K562 (cell line): ENCODE measurements around the gene TSHZ1. TPM values are rescaled to one million over a fixed set of nuclear protein-coding genes. Genes with fewer than 3 reads are reported as not detected.

Experiments
- ATAC-seq: fragments of 200-7000 bp; cut with Tn5 transposase; 3 replicates; pipeline ENCODE4 v1.9.1; 2020; ENCODE audit warnings: moderate library complexity
- BruUV-seq: library from RNA; stranded (reverse); fragments of 400-500 nt; replicated peaks from 2 replicates; lab custom pipeline; 2021; lab: Mats Ljungman, UMichigan
- CTCF ChIA-PET: fragments of 300-600 bp; formaldehyde crosslinking; extraction: SDS; loops from one replicate; lab custom pipeline; 2021; ENCODE audit warnings: low intra/inter-chr PET ratio; lab: Yijun Ruan, JAX
- POLR2A ChIA-PET: fragments of 300-600, 350-650 bp; sonication (Branson Sonifier 250); formaldehyde crosslinking; extraction: SDS; loops from one replicate; lab custom pipeline; 2021; ENCODE audit warnings: antibody characterized with exemption, inconsistent platforms; lab: Yijun Ruan, JAX
- DNase-seq, 4 experiments: peaks; one replicate each; pipeline versions ENCODE4 v3.0.0 to v3.0.0-alpha.2; 2011 to 2018; ENCODE audit warnings: low spot score in 3 of 4, mixed read lengths in 3 of 4; ENCODE audit errors: extremely low read depth in 1 of 4
- FAIRE-seq: peaks from 2 replicates; lab custom pipeline; 2011; peaks lifted over from hg19 to GRCh38; lab: Jason Lieb, UNC
- H2AFZ ChIP-seq: 2 replicates; pipeline ENCODE4 v1.6.0; 2011; ENCODE audit warnings: low read depth, low read length, control low read depth, inconsistent platforms
- H3K27ac ChIP-seq: fragments of 200-600 bp; 3 replicates; pipeline ENCODE4 v1.8.0; 2011; ENCODE audit warnings: low read depth, mild to moderate bottlenecking, control low read depth, inconsistent platforms, low read length, moderate library complexity, mixed read lengths; ENCODE audit errors: extremely low read depth
- H3K27me3 ChIP-seq, 2 experiments: fragments of 300-600 bp in 1 of 2; 2 replicates in 1 of 2; 3 replicates in 1 of 2; pipeline versions ENCODE4 v1.6.0 to v1.8.0; 2011; ENCODE audit warnings: inconsistent platforms in 2 of 2, low read length in 2 of 2, mild to moderate bottlenecking in 1 of 2, mixed read lengths in 1 of 2, moderate library complexity in 1 of 2; ENCODE audit not compliant: control insufficient read depth in 2 of 2, insufficient read depth in 2 of 2
- H3K36me3 ChIP-seq: fragments of 300-600 bp; 3 replicates; pipeline ENCODE4 v1.8.0; 2011; ENCODE audit warnings: mild to moderate bottlenecking, low read length, inconsistent platforms; ENCODE audit not compliant: control insufficient read depth, insufficient read depth
- H3K4me1 ChIP-seq, 2 experiments: fragments of 200-600 bp in 1 of 2; replicated peaks in 1 of 2; 2 replicates in 1 of 2; 3 replicates in 1 of 2; pipeline versions ENCODE4 v1.5.1 to v1.8.0; 2011; ENCODE audit warnings: inconsistent platforms in 2 of 2, low read length in 2 of 2, mild to moderate bottlenecking in 1 of 2, mixed read lengths in 1 of 2, moderate library complexity in 1 of 2; ENCODE audit not compliant: control insufficient read depth in 2 of 2, insufficient read depth in 2 of 2
- H3K4me2 ChIP-seq: 2 replicates; pipeline ENCODE4 v1.6.1; 2011; ENCODE audit warnings: low read length, control low read depth, inconsistent platforms, mixed read lengths; ENCODE audit not compliant: insufficient read depth
- H3K4me3 ChIP-seq: fragments of 200-600 bp; sonication (generic), shearing (Covaris generic); 2 replicates; pipeline ENCODE4 v1.5.1; 2016; ENCODE audit warnings: control low read depth, inconsistent platforms
- H3K79me2 ChIP-seq: fragments of 200-600 bp; 3 replicates; pipeline ENCODE4 v1.8.0; 2011; ENCODE audit warnings: low read length, inconsistent platforms; ENCODE audit not compliant: control insufficient read depth, insufficient read depth
- H3K9ac ChIP-seq, 2 experiments: 2 replicates each; pipeline versions ENCODE4 v1.6.0 to v1.6.1; 2011; ENCODE audit warnings: low read depth in 2 of 2, low read length in 2 of 2, control low read depth in 1 of 2, inconsistent platforms in 1 of 2, mild to moderate bottlenecking in 1 of 2, mixed read lengths in 1 of 2; ENCODE audit not compliant: insufficient read depth in 1 of 2
- H3K9me1 ChIP-seq: one replicate; pipeline ENCODE4 v1.6.0; 2011; ENCODE audit warnings: inconsistent platforms, mild to moderate bottlenecking, low read length, moderate library complexity; ENCODE audit not compliant: control insufficient read depth, insufficient read depth
- H3K9me3 ChIP-seq: replicated peaks from 2 replicates; pipeline ENCODE4 v1.5.1; 2011; ENCODE audit warnings: low read depth, low read length, inconsistent platforms; ENCODE audit not compliant: control insufficient read depth, insufficient read depth
- H4K20me1 ChIP-seq: replicated peaks from 2 replicates; pipeline ENCODE4 v1.6.1; 2011; ENCODE audit warnings: low read length, inconsistent platforms, mixed read lengths; ENCODE audit not compliant: control insufficient read depth, insufficient read depth
- NFIX ChIP-seq: fragments of 250-450 bp; sonication (Bioruptor Pico); IDR thresholded peaks from 2 replicates; pipeline ENCODE4 v1.4.0; 2020; ENCODE audit warnings: low read depth, mild to moderate bottlenecking, moderate library complexity
- ZNF175 ChIP-seq: fragments of 200-800 bp; sonication (Bioruptor generic); IDR thresholded peaks from 2 replicates; pipeline ENCODE4 v1.6.1; 2016; ENCODE audit warnings: low read depth, mild to moderate bottlenecking, missing genetic modification characterization, missing compliant biosample characterization
- ZNF695 ChIP-seq: fragments of 450-650 bp; formaldehyde crosslinking; IDR thresholded peaks from 2 replicates; pipeline ENCODE4 v1.4.0; 2020; ENCODE audit warnings: mild to moderate bottlenecking, moderate library complexity
- WGBS: fragments of 100-300 bp; shearing (Covaris generic); methylation state at CpG from one replicate; pipeline ENCODE4 v1.1.6; 2016; ENCODE audit warnings: low coverage, mixed read lengths; ENCODE audit not compliant: insufficient coverage; ENCODE audit errors: missing lambda C conversion rate; 5-methylcytosine and 5-hydroxymethylcytosine counted together
- in situ Hi-C: fragments of 300-500 bp; cut with MboI; formaldehyde crosslinking; loops from 4 replicates; pipeline ENCODE4 v1.15.0; 2018; ENCODE audit warnings: inconsistent platforms, mixed read lengths
- intact Hi-C: fragments of 100-400 bp; cut with micrococcal nuclease; formaldehyde crosslinking; loops from 2 replicates; pipeline ENCODE4 v1.14.2; 2022
- polyA plus RNA-seq, 8 experiments: library from polyadenylated mRNA; depleted of rRNA in 4 of 8; stranded (reverse) in 5 of 8; unstranded in 3 of 8; fragments of >200 nt; fragmentation: Nextera tagmentation in 2 of 8; fragmentation: Illumina TruSeq in 1 of 8; extraction: Ambion mirVana in 2 of 8; extraction: Trizol in 1 of 8; gene quantifications; 2 replicates each; pipeline versions ENCODE4 v1.2.1 to v1.2.3, GENCODE V29; 2011 to 2014; ENCODE audit warnings: inconsistent platforms in 1 of 8, missing spikeins in 1 of 8
- total RNA-seq, 7 experiments: library from RNA; depleted of rRNA in 6 of 7; stranded (reverse); fragments of >200 nt in 6 of 7; fragmentation: Illumina TruSeq in 2 of 7; extraction: Trizol in 2 of 7; gene quantifications; 2 replicates each; pipeline versions ENCODE4 v1.2.1 to v1.2.3, GENCODE V29; 2011 to 2021; ENCODE audit warnings: low replicate concordance in 1 of 7
- TF ChIP-seq, protein P1 (sequence below): fragments of 450-650 bp; IDR thresholded peaks from 2 replicates; pipeline ENCODE4 v1.6.1; 2016; ENCODE audit warnings: mild to moderate bottlenecking

Gene TSHZ1
- total and polyA plus RNA-seq, 9 of the 15 experiments (the other 6 are each of a cell fraction or from before 2014, with no cell fraction given), result 1.1 to 7.2 (median 2.7) TPM

GRCh38 chr18:75221397-75221796 lies 10.8 kb downstream of the TSHZ1 start:
- in situ Hi-C loops (no loop called here), intact Hi-C loops (no loop called here)
- ChIA-PET POLR2A (interaction anchor here (0.7 to 1.4 kb wide), 2 partner anchors 11 to 16 kb away, joined by 3 read pairs; partner anchors contain the start of gene TSHZ1), CTCF (no interaction called here)
- TF ChIP-seq ZNF175 (no peak), NFIX (CRISPR knock-in tag) (no peak), ZNF695 (no peak)
- TF ChIP-seq, protein P1, sequence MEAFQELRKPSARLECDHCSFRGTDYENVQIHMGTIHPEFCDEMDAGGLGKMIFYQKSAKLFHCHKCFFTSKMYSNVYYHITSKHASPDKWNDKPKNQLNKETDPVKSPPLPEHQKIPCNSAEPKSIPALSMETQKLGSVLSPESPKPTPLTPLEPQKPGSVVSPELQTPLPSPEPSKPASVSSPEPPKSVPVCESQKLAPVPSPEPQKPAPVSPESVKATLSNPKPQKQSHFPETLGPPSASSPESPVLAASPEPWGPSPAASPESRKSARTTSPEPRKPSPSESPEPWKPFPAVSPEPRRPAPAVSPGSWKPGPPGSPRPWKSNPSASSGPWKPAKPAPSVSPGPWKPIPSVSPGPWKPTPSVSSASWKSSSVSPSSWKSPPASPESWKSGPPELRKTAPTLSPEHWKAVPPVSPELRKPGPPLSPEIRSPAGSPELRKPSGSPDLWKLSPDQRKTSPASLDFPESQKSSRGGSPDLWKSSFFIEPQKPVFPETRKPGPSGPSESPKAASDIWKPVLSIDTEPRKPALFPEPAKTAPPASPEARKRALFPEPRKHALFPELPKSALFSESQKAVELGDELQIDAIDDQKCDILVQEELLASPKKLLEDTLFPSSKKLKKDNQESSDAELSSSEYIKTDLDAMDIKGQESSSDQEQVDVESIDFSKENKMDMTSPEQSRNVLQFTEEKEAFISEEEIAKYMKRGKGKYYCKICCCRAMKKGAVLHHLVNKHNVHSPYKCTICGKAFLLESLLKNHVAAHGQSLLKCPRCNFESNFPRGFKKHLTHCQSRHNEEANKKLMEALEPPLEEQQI, result no peak
- Histone ChIP-seq H3K9ac (no peak overlapping the region), H3K9me3 (no peaks in the 10 kb centered on the region), H3K79me2 (peaks cover 5% of the 10 kb centered on the region; the same call in 2 of the 3 replicates), H2AFZ (no peak overlapping the region), H3K4me1 (peaks cover 0 to 13% of the 10 kb centered on the region in 2 experiments; a peak in 3 of 5 replicates), H3K36me3 (no peaks in the 10 kb centered on the region), H3K4me3 (no peak overlapping the region), H3K4me2 (no peak overlapping the region), H3K9me1 (no peaks in the 10 kb centered on the region), H4K20me1 (no peaks in the 10 kb centered on the region), H3K27ac (no peak overlapping the region), H3K27me3 (no peaks in the 10 kb centered on the region)
- FAIRE-seq, result no peak
- no peak for DNase-seq
- no TSS peak for BruUV-seq
- ATAC-seq, result no peak
- WGBS, result 89% methylated on average over 1 of the region's 1 CpG
